ENCODE data around the gene PCDHGB7.
"Not testable (repeated sequence)": the region's sequence is repeated elsewhere in the genome, so short reads cannot be mapped to it uniquely, and the experiment has no call there.

PCDHGB7 gene

GRCh38 chr5:141402553-141403243 lies 14.8 kb upstream of the PCDHGB7 start, which contains the start of gene PCDHGA9:
PCDHGA9 (plus strand) TSS chr5:141402778; CDS start chr5:141402953, 175 bp downstream.
- H3K9me3 ChIP-seq (ENCODE audit: control insufficient read depth, insufficient read depth, low read length): peaks cover 33% of the 10 kb centered on the region

GRCh38 chr5:141403387-141403786 lies 14.1 kb upstream of the PCDHGB7 start:
- H3K4me1 ChIP-seq (ENCODE audit: control insufficient read depth, low read length): no peaks in the 10 kb centered on the region
- H3K9me2 ChIP-seq (replicated peaks; ENCODE audit: control insufficient read depth, low read length): no peaks in the 10 kb centered on the region
- H3F3A ChIP-seq (ENCODE audit: control insufficient read depth, insufficient read depth): no peaks in the 10 kb centered on the region; the same call in 1 of the 2 replicates
- H3K9me3 ChIP-seq (ENCODE audit: control insufficient read depth, insufficient read depth, low read length): peaks cover 33% of the 10 kb centered on the region
- H3K27me3 ChIP-seq (ENCODE audit: control insufficient read depth, low read length): no peaks in the 10 kb centered on the region
- H3K79me2 ChIP-seq (ENCODE audit: control insufficient read depth, low read length): peaks cover 16% of the 10 kb centered on the region
- peaks cover 40% of the 10 kb centered on the region for H3K36me3 ChIP-seq (ENCODE audit: control insufficient read depth, low read length)
- H3K27ac ChIP-seq (ENCODE audit: low read depth, low read length): no peak overlapping the region
- no peak overlapping the region for H3K4me3 ChIP-seq (ENCODE audit: low read length)
- no peak overlapping the region for H3K4me2 ChIP-seq (ENCODE audit: low read length)
- TF ChIP-seq EZH2phosphoT487 (IDR thresholded peaks at IDR 0.05; ENCODE audit: borderline replicate concordance, low read length) (no peak), CTCF (IDR thresholded peaks at IDR 0.05; ENCODE audit: low read depth, low read length, poor library complexity, severe bottlenecking) (no peak)
- H4K20me1 ChIP-seq (ENCODE audit: control insufficient read depth, insufficient read depth, low read depth, low read length): no peaks in the 10 kb centered on the region

More at GRCh38 chr5:141402553-141403243, 14.8 kb upstream of the PCDHGB7 start, which contains the start of gene PCDHGA9:
- TF ChIP-seq EZH2phosphoT487 (IDR thresholded peaks at IDR 0.05; ENCODE audit: borderline replicate concordance, low read length): no peak
- TF ChIP-seq CTCF (IDR thresholded peaks at IDR 0.05; ENCODE audit: low read depth, low read length, poor library complexity, severe bottlenecking): peak; percentile 45
- H3K27me3 ChIP-seq (ENCODE audit: control insufficient read depth, low read length): no peaks in the 10 kb centered on the region
- H3K79me2 ChIP-seq (ENCODE audit: control insufficient read depth, low read length): peaks cover 16% of the 10 kb centered on the region
- no peak within 1 kb of the TSS for H3K27ac ChIP-seq (ENCODE audit: low read depth, low read length)
- H3K4me2 ChIP-seq (ENCODE audit: low read length): no peak within 1 kb of the TSS
- no peaks in the 10 kb centered on the region for H3K9me2 ChIP-seq (replicated peaks; ENCODE audit: control insufficient read depth, low read length)
- no peak within 1 kb of the TSS for H3K4me3 ChIP-seq (ENCODE audit: low read length)
- H3K36me3 ChIP-seq (ENCODE audit: control insufficient read depth, low read length): peaks cover 40% of the 10 kb centered on the region
- H4K20me1 ChIP-seq (ENCODE audit: control insufficient read depth, insufficient read depth, low read depth, low read length): no peaks in the 10 kb centered on the region
- no peaks in the 10 kb centered on the region for H3K4me1 ChIP-seq (ENCODE audit: control insufficient read depth, low read length)
- H3F3A ChIP-seq (ENCODE audit: control insufficient read depth, insufficient read depth): no peaks in the 10 kb centered on the region; the same call in 1 of the 2 replicates

DNA sequence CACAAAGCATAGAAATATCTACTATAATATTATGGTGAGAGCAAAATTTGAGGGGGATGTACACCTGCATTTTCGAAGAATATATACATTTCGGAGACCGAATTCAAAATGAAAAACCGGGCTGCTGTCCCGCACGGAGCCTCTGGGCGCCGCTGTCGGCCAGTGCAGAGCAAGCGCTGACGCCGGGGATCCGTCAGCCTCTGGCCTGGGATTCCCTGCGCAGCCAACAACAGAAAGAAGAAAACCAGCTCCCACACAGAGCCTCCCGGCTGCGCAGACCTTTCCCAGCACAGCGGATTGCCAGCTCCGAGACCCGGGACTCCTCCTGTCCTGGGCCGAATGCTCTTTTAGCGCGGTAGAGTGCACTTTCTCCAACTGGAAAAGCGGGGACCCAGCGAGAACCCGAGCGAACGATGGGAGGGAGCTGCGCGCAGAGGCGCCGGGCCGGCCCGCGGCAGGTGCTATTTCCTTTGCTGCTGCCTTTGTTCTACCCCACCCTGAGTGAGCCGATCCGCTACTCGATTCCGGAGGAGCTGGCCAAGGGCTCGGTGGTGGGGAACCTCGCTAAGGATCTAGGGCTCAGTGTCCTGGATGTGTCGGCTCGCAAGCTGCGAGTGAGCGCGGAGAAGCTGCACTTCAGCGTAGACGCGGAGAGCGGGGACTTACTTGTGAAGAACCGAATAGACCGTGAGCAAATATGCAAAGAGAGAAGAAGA lies 9.5 kb upstream of the PCDHGB7 start, which contains the start of gene PCDHGB6:
TSS of gene PCDHGB6 (plus strand) at position 232 of the 716 bp plus-strand sequence. CDS start at position 414, 182 bp downstream.
- not testable (repeated sequence) for H3K4me3 ChIP-seq (ENCODE audit: low read length); H3K27ac ChIP-seq (ENCODE audit: low read depth, low read length)

More for the DNA sequence above, 9.5 kb upstream of the PCDHGB7 start, which contains the start of gene PCDHGB6:
- not testable (repeated sequence) for H3K9me2 ChIP-seq (replicated peaks; ENCODE audit: control insufficient read depth, low read length); H3K4me2 ChIP-seq (ENCODE audit: low read length); H3F3A ChIP-seq (ENCODE audit: control insufficient read depth, insufficient read depth); H3K4me1 ChIP-seq (ENCODE audit: control insufficient read depth, low read length); H3K36me3 ChIP-seq (ENCODE audit: control insufficient read depth, low read length); H4K20me1 ChIP-seq (ENCODE audit: control insufficient read depth, insufficient read depth, low read depth, low read length); H3K27me3 ChIP-seq (ENCODE audit: control insufficient read depth, low read length); H3K9me3 ChIP-seq (ENCODE audit: control insufficient read depth, insufficient read depth, low read length); H3K79me2 ChIP-seq (ENCODE audit: control insufficient read depth, low read length)

All from DOHH2 (cell line).